Activated CD8-positive, alpha-beta memory T cell treated with anti-CD3 and anti-CD28 coated beads, Interleukin-2, amount 50 U/mL, for 1 hour (primary cell): ENCODE results near the gene RPS6KA1.
A peak's percentile ranks its signal among the peaks of the same experiment; 100 is the strongest.

Experiments used
- DNase-seq: peaks from one replicate; pipeline ENCODE4 v3.0.0-alpha.2; 2020; ENCODE audit errors: extremely low read depth

The RPS6KA1 gene

DNA sequence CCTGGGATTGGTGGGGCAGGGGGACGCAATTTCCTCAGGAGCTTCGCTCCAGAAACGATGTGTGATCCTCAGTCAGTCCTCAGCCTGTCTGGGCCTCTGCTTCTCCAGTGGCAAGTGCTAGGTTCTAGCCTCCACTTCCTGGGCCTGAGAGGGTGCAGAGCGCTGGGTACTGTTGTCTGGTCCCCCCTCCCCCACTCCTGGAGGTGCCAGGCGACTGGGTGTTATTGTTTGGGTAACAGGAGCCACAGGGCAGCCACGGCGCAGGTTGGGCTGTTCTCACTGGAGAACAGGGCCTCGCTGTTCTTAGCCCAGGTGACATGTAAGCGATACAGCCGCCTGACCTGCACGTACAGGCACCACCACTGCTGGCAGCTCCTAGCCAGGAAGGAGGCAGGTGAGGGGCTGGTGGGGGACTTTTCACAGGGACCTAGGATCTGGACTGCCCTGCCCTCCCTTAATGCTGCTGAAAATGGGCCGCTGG, 2.1 kb downstream of the RPS6KA1 start:
- DNase-seq: no peak

DNA sequence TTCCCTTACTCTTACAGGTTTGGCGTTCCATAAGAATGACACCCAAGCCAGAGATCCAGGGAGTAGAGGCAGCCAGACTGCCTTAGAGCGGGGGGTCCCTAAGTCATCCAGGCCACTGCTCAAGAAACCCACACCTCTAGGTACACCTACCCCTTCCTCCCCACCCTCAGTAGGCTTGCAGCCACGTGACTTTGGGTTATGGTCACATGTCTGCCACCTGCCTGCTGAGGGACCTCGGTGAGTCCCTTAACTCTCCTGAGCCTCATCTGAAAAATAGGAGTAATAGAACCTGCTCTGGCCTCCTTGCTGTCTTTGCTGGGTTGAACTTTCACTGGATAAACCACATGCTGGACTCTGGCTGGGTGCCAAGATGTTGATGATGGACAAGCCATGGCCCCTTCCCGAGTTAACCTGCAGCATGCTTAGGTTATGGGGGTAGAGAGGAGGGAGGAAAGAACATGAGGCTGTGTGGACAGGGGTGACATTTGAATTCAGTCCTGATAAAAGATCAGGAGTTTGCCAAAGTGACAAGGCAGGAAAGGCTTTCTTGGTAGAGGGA, 4.5 kb downstream of the RPS6KA1 start:
- no peak for DNase-seq

DNA sequence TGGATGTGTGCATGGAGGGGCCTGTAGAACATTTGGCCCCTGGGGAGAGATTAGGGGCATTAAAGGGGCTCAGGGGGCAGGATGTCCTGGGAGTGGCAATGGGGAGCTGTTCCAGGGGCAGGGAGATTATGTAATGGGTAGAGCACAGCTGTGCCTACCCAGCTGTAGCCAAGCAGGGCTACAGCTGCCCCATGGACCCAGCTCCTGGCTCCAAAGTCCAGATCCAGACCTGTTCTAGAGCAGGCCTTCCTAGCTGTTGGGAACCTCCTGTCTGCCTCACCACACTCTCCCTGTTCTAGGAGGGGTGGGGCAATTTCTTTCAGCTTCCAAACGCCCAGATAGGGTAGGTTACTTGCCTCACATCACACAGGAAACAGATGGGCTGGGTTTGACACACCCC, 5.6 kb downstream of the RPS6KA1 start:
- no peak for DNase-seq

DNA sequence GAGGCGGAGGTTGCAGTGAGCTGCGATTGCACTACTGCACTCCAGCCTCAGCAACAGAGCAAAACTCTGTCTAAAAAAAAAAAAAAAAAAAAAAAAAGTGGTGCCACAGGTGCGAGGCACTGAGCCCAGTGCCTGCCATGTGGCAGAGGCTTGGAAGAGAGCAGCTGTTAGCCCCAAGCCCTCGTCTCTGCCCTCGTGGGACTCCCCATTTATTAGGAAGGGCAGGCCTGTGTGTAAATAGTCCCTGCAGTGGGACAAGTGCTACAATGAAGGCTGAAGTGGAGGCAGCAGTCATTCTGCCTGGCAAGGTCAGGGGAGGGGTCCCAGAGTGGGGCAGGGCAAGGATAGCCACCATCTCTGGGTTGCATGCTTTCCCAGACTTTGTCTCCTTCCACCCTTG, 6.5 kb downstream of the RPS6KA1 start:
- no peak for DNase-seq

DNA sequence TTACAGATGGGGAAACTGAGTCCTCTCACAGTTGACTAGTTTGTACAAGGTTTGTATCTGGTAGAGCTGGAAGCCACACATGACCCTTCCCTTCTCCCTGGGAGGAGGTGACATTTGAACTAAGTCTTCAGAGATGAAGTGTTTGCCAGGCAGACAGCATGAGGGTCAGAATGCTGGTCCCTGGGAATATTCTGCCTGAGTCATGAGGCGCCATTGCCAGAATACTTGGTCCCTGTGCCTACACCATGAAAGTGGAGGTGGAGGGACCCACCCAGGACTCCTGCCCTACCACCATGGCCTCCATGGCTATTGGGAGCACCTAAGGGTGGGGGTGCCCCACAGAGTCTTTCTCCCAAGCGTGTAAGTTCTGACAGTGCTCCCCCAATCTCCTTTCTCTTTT, 7.0 kb downstream of the RPS6KA1 start:
- no peak for DNase-seq

DNA sequence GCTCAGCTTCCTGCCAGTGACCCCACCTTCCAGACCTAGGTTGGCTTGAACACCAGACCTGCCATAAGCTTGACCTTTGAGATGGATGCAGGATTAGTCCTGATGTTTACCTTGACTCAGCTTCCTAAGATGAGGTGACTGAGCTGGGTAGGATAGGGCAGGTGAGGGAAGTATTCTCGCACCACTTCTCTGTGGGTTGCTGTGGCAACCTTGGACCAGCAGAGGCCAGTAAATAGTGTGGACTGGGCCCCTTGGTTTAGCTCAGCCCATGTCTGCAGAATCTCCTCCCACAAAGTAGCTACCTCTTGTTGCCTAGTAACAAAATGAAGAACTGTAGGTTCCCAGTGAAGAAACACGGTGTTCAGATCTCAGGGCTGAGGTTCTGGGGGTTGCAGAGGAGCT, 8.4 kb downstream of the RPS6KA1 start:
- DNase-seq: no peak

DNA sequence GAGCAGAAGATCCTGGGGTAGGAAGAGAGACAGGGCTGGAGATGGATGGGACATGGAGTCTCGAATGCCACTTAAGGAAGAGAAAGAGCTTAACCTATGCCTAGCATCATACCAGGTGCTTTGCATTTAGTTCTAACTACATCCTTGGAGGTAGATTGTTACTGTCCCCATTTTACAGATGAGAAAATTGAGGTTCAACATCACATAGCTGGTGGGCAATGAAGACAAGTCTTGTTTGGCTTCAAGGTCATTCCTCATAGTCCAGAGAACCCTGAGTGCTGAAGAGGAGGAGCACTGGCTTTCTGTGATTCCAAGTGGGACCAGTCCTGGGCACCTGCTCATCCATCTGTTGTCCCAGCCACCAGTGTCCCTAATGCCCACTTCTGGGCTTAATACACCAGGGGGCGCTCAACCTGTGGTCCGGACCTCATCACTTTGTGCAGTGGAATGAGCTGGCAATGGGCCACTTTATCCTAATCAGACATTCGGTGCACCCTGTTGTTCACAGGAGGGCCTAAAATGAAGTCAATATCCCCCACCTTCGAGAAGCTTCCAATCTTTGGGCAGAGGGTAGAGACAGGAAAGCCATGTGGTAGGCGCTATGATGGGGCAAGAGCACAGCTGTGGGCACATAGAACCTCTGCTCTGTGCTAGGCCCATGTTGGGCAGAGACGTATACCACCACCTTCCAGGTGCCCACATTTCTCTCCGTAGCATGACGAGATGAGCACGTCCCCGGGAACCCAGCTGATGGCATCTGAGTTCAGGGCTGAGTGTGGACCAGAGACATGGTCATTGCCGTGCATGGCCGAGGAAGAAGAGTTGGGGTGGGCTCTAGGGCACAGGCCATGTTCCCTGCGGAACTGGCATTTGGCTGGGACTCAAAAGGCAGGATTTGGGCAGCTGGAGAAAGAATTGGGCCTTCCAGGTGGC, 9.2 kb downstream of the RPS6KA1 start:
- no peak for DNase-seq

DNA sequence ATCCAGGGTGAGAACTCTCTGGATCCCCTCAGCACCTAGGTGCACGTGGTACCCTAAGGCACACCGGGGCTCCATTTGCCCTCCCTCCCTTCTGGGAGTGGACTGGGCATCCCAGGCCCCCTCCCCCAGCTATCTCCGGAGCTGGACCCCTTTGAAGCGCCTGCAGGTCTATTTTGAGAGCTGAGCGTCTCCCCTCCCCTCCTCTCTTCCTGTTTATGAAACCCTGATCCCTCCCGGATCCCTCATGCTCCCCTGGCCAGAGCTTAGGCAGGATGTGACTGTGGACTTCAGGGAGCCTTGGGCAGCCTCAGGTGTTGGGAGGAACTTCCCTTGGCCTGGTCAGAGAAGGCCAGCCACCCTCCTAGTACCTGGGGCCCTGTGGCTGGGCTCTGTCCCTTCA, 10.2 kb downstream of the RPS6KA1 start:
- DNase-seq: no peak

DNA sequence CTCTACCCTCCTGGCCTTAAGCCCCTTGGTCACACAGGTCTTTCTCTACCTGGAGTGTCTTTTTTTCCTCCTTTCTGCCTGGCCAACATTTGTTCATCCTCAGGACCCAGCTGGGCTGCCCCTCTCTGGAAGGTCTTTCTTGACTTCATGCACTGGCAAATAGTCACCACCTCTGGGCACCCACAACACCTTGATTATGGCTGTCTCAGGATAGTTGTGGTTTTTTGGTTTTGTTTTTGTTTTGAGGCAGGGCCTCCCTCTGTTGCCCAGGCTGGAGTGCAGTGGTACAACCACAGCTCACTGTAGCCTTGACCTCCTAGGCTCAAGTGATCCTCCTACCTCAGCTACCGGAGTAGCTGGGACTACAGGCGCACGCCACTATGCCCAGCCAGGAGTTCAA, 10.8 kb downstream of the RPS6KA1 start:
- DNase-seq: no peak

DNA sequence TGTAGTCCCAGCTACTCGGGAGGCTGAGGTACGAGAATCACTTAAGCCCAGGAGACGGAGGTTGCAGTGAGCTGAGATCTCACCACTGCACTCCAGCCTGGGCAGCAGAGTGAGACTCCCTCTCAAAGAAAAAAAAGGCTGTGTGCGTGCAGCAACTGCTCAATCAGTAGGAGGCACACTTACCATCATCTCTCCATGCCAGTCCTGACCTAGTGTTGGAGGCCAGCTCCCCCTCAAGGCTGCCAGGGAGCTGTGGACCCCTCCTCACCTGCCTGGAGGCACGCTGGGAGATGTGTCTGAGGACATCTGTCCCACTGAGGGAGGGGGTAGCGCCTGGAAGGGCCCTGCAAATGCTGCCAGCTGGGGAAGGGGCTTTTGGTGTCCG, 11.9 kb downstream of the RPS6KA1 start:
- DNase-seq: no peak

DNA sequence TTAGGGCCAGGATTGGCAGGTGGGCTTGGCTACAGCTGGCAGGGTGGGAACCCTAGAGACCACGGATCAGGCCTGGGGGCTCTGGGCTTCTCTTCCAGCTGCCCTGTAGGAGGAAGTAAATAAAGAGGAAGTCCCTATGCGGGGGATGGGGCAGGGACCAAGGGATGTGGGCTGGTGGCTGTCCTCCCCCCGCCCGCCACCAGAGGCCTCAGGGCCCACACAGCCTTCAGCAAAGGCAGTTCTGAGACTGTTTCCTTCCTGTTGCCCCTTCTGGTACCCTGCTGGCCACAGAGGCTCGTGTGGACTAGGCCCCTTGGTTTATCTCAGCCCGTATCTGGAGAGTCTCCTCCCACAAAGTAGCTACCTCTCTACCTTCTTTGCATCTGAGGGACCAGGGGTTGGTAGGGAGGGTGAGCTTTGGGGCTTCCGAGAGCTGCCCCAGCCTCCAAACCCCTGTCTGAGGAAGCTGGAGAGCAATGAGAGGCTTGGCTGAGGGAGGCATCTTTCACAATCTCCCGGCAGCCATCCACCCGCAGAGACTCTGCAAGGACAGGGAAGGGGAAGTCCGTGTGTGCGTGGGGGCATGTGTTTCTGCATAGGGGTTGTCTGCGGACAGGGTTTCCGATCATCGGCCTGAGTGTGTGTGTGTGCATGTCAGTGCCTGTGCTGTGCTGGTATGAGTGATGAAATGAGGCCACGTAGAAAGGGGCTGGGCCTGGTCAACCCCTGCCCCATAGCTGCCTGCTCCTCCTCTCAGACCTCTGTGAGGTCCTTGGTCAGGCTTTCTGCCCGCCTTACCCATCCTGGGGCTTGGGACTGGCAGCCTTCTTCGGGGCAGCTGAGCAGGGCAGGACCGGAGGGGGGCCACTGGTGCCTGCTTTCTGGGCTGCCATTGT, 12.5 kb downstream of the RPS6KA1 start:
- DNase-seq: peak; percentile 43

DNA sequence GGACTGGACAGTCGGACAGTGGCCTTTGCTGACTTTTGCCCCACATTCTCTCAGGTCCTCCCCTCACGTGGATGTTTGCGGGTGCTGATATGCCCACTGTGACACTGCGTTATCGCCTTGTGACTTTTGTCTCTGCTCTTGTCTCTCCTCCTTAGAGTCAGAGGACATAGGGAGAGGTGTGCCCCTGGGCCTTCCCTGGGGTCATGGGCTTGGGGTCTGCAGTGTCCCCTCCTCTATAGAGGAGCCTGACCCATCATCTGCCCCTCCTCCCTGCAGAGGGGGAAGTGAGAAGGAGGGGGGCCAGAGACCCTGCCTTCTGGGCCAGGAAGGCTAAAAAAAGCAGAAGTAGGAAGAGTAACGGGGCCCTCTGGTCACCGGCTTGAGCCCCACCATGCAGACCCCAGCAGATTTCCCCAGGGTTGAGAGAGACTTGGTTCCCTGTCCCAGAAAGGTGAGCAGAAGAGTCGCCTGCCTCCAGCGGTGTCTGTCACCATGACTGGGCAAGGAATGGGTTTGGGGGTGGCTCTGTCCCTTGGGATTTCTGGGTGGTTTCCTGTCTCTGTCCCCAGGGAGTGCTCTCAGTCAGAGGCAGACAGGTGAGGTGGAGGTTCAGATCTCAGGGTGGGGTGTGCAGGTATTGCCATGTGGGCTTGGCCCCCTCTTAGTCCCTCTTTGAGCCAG, 13.3 kb downstream of the RPS6KA1 start:
- DNase-seq: no peak

DNA sequence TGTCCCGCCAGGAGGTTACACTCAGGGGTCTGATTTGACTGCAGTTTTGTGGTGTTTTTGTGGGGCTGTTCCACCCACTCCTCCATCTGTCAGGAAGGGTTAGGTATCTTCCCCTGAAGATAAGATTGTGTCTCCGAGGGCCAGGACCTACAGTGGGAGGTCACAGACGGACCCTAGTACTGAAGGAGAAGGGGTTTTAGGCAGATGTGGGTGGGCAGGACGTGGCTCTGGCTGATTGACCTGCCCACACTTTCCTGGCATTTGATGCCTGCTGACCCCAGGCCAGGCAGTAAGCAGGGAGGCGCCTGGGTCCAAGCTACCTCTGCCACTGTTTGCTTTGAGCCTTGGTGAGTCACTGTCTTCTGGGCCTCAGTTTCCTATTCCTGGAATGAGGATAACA, 13.9 kb downstream of the RPS6KA1 start:
- no peak for DNase-seq

DNA sequence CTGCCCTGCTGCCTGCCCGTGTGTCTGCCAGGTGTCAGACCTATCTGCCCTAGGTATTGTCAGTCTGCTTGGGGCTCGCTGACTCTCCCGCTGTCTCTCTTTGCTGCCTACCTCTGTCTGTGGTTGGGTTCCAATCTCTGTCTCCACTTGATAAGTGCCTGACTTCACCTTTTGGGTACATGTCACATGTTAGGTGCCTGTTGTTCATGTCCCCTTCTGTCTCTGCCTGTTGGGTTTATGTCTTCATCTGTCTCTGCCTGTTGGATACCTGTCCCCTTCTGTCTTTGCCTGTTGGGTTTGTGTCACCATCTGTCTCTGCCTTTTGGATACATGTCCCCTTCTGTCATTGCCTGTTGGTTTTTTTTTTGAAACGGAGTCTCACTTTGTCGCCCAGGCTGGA, 14.6 kb downstream of the RPS6KA1 start:
- DNase-seq: no peak

DNA sequence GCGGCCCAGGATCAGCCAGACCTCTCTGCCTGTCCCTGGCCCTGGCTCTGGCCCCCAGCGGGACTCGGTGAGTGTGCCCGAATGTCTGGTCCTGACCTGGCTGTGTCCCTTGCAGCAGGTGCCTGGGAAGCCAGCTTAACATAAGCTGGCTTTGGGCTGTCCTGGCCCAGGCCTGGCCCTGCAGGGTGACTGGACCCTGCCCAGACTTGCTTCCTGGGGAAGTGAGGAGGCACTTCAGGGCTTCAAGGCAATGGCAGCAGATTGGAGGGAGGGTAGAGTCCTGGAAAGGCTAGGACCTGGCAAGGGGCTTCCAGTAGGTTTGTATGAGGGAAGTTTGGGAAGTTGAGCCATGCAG, 16.4 kb downstream of the RPS6KA1 start:
- DNase-seq: no peak

DNA sequence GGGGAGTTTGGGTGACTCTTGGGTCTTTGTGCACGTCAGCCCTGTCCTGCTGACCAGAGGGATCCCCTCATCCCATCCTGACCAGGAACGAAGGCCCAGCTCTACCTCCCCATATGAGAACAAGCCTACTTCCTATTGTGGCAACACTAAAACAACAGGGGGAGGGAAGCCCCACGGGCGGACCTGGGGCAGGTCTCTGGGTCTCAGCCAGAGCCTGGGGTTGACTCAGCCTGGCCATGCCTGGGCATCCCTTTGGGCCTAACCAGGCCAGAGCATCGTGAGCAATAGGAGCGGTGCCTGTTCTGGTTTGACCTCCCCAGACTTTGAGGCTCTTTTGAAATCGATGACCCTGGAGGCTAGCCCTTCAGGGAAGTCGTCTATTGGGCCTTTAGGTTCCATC, 16.8 kb downstream of the RPS6KA1 start:
- no peak for DNase-seq

DNA sequence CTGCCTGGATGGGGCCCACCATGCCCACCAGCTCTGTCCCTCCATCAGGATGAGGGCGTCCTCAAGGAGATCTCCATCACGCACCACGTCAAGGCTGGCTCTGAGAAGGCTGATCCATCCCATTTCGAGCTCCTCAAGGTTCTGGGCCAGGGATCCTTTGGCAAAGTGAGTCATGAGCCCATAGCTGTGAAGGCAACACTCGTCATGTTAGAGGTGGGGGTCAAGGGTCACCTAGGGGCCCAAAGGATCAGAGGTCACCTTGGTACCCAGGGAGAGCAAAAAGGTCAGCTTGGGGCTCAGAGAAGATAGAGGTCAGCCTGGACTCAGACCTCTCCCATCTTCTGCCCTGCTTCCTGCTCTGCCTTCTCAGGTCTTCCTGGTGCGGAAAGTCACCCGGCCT, 17.3 kb downstream of the RPS6KA1 start:
- DNase-seq: no peak

DNA sequence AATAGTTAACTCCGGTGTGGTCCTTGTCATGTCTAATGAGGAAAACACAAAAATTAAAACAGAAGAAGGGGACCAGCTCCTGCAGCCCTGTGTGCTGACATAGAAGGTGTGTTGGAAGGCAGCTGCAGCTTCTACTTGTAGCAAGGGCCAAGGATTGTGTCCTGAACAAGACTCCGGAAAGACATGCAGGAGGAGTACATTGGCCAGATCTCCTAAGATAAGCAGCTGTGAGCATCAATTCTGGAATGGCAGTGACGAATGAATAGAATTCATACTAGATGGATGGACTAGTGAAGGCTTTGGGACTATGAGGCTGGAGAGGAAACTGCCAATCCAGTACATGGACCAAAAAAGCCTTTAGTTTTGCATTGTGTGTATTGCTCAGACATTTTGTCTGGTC, 19.3 kb downstream of the RPS6KA1 start:
- DNase-seq: no peak

DNA sequence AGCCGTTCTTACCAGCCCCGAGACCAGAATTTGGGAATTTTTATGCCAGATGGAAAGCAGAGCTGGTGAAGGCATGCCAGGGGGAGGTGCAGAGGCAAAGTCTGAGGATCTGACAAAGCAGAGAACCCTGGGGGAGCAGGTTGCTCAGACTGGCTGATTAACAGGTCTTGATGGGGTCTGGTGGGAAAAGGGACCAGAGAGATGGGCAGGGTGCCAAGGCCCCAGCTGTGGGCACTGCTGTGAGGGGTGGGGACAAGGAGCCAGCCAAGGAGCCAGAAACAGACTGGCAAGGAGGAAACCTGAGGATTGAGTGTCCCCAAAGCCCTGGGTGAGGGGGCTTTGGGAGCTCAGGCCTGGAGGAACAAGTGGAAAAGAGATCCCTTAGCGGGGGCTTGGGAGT, 21.4 kb downstream of the RPS6KA1 start:
- no peak for DNase-seq

DNA sequence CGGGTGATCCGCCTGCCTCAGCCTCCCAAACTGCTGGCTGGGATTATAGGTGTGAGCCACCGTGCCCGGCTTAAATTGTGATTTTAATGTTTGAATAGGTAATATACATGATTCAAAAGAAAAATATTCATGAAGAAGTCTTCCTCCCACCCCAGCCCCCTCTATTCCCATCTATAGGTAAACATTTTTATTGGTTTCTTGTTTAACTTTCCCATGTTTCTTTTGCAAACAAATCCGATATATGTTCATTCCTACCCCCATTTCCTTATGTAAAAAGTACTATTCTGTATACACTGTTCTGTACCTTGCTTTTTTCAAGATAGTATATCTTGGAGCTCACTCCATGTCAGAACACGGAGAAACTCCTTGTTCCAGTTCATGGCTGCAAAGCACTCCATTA, 23.2 kb downstream of the RPS6KA1 start:
- no peak for DNase-seq

DNA sequence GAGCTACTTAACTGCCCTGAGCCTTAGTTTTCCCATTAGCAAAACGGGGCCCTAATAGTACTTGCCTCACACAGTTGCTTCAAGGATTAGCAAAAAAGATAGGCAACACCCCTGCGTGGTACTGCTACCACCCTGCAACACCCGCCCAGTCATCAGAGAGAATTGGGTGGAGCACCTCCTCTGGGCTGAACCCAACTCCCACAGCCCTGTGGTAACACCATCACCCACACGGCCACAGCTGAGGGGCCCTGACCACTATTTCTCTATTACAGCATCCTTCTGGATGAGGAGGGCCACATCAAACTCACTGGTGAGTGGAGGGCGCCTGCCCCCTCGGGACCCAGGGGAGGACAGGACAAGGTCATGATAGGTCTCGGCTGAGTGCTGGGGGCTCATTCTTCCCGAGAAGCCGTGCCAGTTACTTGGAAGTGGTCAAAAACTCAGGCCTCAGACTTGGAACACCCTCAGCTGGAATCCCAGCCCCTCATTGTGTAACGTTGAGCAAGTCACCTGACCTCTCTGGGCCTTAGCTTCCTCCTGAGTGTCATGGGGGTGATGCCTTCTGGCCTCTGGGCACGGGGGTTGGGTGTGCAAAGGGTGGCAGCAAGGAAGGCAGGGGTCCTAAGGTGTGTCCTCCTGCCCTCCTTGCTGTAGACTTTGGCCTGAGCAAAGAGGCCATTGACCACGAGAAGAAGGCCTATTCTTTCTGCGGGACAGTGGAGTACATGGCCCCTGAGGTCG, 24.6 kb downstream of the RPS6KA1 start:
- DNase-seq: no peak
